Prostate gland (tissue), 2 donors: ENCODE results near the gene LIN28B.

Experiments used
- POLR2AphosphoS5 ChIP-seq: sonication (generic); formaldehyde crosslinking; IDR thresholded peaks from one replicate; pipeline ENCODE4 v1.6.1; 2017; ENCODE audit warnings: antibody characterized with exemption
- TF ChIP-seq, protein P1 (sequence below), 4 experiments: fragments of 200-600 bp in 2 of 4; fragments of 450-650 bp in 2 of 4; sonication (generic) in 2 of 4; IDR thresholded peaks; 1 replicate in 3 of 4; 2 replicates in 1 of 4; pipeline ENCODE4 v1.5.1; 2016 to 2019; ENCODE audit warnings: antibody characterized with exemption in 4 of 4, mild to moderate bottlenecking in 2 of 4, moderate library complexity in 2 of 4

DNA sequence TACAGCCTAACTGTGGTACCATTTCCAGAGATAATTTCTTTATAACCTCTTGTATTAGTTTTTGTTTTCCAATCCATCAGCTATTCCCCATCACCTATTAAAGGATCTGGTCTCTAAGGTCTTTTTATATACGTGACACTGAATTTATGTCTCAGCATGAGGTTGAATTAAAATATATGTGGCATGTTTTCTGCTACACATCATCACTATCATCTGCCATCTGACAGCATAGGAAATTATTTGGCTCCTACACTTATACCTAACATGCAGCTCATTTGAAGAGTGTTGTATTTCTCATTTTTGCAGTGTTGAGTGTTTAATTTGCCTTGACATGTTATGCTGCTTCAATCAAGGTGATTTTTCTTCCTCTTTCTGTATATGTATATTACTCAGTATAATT, 100.3 kb downstream of the LIN28B start:
- TF ChIP-seq, protein P1, sequence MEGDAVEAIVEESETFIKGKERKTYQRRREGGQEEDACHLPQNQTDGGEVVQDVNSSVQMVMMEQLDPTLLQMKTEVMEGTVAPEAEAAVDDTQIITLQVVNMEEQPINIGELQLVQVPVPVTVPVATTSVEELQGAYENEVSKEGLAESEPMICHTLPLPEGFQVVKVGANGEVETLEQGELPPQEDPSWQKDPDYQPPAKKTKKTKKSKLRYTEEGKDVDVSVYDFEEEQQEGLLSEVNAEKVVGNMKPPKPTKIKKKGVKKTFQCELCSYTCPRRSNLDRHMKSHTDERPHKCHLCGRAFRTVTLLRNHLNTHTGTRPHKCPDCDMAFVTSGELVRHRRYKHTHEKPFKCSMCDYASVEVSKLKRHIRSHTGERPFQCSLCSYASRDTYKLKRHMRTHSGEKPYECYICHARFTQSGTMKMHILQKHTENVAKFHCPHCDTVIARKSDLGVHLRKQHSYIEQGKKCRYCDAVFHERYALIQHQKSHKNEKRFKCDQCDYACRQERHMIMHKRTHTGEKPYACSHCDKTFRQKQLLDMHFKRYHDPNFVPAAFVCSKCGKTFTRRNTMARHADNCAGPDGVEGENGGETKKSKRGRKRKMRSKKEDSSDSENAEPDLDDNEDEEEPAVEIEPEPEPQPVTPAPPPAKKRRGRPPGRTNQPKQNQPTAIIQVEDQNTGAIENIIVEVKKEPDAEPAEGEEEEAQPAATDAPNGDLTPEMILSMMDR (IDR thresholded peaks at IDR 0.05), result no peak
- no peak for TF ChIP-seq POLR2AphosphoS5
